ENCODE data around the gene RUNX1.

RUNX1 gene

DNA sequence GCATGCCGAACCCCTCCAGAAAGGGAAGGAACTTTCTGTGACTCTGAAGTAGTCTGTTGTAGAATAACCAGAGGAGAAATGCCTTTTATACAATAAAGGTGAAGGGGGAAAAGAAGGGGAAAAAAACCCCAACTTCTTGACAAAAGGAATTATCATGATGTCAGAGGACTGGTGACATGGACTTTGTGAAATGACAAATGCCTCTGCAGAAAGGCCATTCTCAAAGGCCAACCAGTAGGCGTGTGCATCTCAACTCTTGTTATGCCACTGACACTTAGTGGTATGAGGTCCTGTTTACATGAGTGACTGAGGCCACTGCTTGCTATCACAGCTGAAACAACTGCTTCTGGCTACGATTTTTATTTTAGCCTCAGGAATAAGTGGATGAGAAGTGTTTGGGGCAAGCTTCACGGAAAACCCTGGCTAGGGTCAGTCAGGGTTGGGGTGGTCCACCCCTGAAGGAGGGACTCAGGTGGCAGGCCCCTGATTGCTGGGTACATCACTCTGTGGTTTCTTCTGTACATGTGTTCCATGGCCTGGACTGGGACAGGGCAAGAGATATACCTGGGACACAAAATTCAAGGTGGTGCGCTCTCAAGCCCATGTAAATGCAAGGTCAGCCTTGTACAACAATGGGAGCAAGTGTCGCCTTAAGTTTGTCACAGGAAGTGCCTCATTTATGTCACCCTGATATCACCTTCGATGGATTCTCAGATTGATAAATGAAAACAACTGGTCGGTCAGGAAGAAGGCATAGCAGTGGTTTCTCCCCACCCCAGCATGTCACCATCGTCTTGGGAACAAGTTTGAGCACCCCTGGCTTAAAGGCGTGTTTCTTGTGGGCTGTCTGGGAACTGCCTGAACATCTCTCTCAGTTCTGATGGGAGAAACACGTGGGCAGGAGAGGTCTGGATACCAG, 12.4 kb downstream of the RUNX1 start:
- no peak for DNase-seq (ENCODE audit: low spot score)

DNA sequence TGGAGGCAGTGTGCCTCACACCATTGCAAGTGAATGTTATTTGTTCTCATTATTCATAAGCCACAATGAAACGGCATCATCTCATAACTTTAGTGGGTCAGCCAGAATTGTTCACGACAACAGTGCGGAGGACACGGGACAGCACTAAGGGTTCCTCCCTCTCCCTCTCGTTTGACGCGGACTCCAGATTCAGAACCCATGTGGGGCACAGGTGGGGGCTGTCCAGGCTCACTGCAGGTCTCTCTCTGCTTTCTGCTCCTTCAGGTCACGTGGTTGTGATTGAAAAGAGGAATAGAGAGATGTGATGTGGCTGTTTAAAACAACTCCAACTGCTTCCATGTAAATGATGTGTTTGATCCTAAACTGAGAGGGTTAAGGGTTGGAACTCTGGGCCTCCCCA, 13.5 kb downstream of the RUNX1 start:
- DNase-seq (ENCODE audit: low spot score) = no peak

DNA sequence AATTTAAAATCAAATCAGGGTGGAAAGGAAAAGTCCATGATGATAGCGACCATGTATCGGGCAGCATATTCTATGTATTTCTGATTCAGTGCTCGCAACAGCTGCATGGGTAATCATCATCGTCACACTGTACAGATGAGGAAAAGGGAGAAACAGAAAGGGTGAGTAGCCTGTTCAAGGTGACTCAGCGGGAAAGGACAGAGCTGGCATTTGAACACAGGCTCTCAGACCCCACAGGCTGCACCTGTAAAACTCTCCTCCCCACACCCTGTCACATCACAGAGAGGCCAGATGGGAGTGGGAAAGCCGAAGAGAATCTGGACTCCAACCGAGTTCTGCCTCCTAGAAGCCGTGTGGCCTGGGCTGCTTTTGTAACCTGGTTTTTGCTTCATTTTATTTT, 14.0 kb downstream of the RUNX1 start:
- DNase-seq (ENCODE audit: low spot score) = no peak

DNA sequence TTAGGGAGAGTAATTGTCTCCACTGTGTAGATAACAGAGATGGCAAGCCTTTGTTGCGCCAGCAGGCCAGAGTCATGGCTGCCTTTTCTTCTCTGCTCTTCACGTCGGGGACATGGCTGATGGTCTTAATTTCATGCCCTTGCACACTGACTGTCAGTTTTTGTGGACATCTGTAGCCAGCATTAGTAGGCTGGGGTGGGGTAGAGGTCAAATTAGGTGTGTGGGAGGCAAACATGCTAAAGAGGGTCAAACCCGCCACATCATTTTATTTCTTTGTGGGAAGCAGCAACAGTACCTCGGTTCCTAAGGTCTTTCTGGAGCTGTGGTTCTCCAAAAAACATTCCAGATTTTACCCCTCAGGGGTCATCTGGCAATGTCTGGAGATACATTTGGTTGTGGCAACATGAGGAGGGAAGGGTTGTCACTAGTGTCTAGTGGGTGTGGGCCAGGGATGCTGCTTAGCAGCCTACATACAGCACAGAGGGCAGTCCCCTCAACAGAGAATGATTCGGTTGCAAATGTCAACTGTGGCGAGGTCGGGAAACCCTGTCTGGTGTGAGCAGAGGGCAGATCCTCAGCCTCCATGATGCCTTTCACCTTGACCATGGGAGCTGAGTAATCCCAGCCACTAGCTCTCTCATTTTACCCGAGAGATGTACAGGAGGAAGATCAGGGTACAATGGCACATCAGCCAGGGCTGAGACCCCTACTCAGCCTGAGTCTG, 14.7 kb downstream of the RUNX1 start:
- no peak for DNase-seq (ENCODE audit: low spot score)

DNA sequence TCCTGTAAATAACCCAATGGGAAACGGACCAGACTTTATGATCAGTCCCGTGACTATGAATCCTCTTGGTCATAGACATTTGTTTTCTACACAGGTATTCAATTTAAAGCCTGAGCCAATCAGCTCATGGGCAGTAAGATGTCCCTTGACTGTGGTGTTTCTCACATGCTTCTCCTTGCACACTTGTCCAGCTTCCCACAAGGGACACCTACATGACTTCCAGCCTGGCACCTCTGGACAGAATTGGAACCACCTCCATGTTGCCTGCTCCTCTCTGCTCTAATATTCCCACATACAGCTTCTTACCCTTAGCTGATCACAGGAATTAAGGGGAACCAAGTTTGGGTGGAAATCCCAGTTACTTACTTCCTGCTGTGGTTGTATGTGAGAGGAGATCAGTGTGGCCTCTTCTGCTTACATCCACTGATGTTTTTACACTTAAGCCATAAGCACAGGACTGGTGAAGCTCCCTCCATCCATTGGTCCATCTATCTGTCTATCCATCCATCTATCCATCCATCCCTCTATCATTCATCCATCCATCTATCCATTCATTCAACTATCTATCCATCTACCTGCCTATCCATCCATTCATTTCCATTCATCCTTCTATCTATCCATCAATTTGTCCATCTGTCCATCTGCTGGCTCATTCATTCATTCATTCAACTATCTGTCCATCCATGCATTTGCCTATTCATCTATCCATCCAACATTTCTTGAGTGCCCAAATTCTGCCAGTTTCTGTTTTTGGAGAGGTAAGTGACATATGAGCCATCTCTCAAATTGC, 16.4 kb downstream of the RUNX1 start:
- DNase-seq (ENCODE audit: low spot score) = no peak

DNA sequence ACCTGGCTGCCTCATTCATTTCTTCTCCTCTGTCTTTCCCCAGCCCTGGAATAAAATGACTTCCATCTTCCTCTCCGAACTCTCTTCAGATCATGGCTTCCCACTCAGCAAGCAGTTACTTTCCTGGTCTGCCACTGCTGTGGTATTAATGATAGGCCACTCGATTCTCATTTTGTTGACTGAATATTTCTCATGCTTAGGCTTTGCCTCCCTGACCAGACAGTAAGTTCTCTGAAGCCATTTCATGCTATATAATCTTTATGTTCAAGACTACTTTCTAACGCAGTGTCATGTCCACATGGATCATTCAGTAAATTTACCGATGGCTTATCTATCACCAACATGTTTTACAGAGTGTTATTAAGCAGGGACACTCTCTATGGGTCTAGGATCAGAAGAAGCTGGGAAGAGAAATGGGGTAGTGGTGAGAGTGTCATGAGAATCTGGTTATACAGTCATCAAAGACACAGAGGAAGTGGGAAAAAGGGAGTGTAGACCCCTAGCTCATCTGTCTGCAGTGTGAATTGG, 20.6 kb downstream of the RUNX1 start:
- DNase-seq (ENCODE audit: low spot score) = no peak

DNA sequence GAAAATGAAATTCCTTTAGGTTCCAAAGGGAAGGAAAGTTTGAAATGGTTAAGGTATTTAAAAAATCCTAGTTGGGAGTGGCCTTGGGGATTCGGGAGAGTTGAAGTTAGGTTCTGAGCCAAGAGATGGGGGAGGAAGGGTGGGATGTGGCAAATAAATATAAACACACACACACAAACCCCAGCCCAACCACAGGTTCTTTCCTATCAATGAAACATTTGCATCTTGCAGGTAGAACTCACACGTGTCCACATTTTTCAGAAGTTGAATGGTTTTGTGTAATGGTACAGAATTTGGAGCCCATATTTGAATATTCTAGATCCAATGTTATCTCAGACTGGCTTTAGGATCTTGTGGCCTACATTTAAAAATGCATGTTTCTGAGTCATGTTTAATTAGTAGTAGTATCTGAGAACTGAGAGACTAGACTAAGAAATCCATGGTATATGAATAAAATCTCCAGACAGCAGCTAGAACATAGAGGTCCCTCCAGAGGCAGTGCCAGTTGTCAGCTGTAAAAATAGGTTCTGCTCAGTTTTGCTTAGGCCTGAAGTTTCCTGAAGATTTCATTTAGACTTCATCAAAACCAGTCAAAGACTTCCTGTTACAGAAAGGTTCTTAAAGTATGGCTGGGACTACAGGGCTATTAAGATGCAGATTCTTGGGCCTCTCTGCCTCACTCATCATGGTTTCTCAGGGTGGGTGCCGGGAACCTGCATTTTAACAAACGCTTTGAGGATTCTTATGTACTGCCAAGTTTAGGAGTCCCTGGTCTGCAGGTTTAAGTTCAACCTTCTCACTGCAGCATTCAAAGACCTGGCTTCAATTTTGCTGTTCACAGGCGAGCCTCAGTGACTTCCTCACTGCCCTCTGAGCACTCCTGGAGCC, 21.3 kb downstream of the RUNX1 start:
- no peak for DNase-seq (ENCODE audit: low spot score)

DNA sequence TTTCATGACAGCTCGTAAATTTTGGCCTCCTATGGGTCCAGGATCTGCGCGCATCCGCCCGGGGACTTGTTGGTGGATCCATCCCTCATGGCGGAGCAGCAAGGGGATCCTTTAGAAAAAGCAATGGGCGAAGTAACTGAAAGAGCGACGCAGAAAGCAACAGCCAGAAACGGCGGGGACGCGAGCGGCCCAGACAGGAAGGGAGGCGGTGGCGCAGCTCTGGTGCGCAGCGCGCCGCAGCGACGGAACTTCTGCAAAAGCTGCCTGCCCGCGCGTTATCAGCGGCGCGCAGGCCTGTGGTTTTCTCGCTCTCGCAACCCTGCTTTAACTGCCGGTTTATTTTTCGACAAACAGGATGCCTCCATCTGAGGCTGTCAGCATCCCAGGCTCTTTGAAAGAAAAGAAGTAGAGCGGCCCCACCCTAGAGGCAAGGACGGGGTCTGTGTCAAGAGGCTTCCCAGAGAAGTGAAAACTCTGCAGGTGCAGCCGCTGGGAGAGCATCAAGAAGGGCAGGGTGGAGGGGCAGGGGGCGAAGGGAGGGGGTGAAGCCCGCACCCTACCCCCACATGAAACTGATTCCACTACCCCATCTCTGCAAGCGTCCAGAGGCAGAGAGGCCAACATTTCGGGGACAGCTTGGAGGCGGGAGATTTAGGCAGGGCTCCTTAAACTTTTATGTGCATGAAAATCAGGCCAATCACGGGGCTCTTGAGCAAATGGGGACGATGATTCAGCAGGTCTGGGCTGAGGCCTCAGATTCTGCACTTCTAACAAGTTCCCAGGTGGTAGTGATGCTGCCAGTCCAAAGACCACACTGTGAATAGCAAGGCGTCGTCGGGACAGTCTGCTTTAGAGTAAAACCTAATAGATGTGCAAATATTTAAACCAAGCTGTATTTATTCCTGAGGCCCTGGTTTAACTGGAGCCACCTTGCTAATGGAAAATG, 22.2 kb downstream of the RUNX1 start:
- DNase-seq (ENCODE audit: low spot score) = peak; percentile 82

DNA sequence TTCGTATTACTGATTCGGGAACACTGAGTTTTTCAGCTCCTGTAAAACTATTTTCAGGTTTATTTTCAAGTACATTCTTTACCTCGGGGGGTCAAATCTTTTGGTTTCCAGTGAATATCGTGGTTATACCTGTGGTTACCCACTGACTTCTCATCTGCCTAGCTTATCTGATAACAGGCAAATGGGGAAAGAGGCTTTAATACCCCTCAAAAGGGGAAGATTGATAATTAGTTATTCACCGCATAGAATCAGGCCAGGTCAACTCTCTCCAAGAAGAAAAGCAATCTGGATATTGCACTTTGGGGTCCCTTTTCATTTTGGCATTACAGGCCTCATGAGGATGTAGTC, 23.0 kb downstream of the RUNX1 start:
- DNase-seq (ENCODE audit: low spot score) = no peak

DNA sequence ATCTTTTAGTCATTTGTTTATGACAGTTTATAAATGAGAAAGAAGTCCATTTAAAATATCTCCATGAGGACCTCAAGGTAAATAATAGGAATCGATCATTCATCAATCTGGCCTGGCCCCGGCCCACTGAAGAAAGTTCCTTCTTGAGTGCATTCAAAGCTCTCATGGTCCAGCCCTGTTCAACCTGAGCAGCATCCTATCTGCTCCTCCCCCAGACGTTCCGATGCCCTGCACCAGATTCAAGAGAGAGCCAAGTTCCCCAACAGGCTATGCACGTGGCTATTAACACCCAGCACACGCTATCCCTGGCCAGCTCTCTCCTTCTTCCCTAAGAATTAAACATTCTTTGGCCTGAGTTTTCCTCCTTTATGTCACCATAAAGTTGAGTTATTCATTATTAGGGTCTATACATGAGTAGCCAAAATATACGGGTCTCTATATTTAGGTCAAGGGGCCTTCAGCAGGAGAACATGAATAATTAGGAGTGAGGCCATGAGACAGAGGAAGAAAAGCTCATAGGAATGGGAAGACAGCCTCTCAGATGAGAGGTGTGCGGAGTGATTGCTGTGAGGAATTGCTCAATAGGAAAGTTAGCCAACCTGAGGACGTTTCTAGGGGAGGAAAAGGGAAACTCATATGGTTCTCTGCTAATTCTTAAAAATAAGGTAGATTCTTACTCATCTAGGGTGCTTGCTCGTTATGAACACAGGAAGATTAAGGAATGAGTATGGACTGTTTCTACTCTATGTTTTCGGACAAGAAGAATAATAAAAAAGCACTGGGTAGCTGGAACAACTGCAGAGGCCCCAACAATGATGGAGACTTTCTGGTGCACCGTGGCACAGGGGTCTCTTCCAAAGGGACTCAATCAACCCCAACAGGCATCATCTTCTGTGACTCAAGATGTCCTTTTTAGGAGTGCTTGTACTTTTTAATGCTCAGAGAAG, 23.6 kb downstream of the RUNX1 start:
- no peak for DNase-seq (ENCODE audit: low spot score)

DNA sequence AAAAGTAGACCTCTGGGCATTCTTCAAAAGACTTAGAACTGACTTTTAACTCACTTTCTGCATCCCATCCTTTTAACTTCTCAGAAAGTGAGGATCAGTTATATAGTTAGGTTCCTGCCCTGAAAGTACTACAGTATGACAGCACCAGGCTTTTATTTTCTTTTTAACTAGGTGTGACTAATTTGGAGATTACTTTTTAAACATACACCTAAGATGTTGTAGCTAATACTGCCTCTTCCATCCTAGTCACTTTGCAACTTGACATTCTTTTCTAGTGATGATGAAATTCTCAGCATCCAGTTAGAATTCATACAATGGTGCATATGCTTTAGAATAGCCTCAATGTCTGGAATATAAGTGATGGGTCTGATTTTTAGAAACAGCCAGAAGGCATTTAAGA, 24.6 kb downstream of the RUNX1 start:
- DNase-seq (ENCODE audit: low spot score) = no peak

DNA sequence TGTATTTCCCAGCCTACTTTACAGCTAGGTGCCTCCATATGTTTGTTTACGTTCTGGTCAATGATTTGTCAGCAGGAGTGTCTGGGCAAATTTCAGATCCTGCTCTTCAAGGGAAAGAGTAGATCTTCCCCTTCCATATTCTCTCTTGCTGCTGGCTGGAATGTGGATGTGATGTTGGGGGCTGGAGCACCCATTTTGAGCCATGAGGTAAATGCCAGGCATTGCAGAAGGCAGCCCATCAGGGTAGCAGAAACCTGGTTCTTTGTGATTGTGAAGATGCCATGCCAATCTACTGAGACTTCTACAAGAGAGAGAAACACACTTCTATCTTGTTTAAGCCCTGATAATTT, 25.1 kb downstream of the RUNX1 start:
- no peak for DNase-seq (ENCODE audit: low spot score)

DNA sequence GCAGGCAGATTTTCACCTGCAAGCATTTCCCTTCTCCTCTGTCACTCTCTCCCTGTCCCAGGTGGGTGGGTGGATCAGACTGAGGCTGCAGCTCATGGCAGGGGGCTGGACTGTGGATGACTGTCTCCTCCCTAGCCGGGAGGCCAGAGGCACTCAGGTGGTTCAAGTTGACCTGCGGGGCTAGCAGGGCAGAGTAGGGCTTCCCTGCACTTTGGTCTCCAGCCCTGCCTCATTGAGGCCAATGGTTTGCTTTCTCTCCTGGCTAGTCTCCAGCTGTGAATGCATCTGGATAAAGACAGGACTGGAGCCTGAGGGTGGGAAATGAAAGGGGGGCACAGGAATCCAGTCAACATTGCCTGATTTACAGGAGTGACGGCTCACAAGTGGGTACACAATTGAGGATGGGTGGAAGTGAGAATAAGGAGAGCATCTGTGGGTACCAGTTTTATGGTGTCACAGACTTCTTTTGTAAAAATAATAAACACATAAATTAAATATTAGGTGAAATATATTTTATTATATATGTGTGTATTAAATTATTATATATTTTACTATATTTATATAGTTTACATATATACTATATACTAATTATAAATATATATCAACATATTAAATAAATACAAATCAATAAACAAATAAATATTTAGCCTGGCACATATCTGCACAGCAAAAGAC, 25.6 kb downstream of the RUNX1 start:
- DNase-seq (ENCODE audit: low spot score) = no peak

DNA sequence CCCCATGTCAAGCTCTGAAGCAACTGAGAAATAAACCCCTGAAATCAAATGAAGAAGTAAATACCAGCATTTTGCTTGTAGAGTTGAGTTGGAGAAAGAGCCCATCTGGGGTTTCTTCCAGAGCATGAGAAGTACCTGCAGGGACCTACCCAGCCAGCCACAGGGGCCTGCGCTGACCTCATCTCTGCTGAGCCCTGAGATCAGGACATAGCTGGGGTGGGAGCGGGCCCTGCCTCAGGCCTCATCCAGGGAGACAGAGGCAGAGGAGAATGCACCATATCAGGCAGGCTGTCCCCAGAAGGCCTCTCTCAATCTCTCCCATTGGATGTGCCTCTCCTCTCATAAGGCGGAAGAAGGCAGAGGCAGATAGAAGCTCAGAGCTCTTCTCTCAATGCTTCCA, 27.6 kb downstream of the RUNX1 start:
- DNase-seq (ENCODE audit: low spot score) = no peak

DNA sequence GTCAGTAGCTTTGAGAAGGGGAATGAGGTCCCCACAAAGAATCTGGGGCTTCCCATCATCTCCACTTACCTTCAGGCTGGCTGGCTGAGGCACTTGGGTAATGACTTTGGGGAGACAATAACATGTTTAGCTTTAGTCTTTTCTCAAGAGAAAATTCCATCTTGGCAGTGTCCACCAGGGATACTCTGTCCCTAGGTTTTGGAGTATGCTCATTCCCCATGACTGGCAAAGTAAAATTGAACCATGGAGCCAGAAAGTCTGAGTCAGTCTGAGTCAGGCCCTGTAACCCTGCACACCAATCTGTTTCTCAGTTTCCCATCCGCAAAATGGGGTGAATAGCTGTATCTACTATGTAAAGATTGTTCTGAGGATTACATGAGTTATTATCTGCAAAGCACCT, 28.2 kb downstream of the RUNX1 start:
- no peak for DNase-seq (ENCODE audit: low spot score)

DNA sequence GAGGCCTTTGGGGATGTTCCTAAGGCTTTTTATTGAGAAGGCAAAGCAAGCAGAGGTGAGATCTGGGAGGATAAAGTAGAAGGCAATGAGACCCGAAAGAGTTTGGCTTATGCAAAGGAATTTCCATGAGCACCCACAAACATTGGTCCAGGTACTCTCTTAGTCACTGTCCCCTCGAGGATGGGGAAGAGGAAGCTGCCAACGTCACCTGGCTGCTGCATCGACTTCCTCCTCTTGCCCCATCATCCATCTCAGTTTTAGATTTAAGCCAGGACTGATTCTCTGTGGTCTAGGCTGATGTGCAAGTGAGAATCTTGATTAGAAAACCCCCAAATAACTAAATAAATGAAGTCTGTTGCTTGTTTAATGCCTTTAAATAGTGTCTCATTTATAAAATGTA, 28.7 kb downstream of the RUNX1 start:
- no peak for DNase-seq (ENCODE audit: low spot score)

DNA sequence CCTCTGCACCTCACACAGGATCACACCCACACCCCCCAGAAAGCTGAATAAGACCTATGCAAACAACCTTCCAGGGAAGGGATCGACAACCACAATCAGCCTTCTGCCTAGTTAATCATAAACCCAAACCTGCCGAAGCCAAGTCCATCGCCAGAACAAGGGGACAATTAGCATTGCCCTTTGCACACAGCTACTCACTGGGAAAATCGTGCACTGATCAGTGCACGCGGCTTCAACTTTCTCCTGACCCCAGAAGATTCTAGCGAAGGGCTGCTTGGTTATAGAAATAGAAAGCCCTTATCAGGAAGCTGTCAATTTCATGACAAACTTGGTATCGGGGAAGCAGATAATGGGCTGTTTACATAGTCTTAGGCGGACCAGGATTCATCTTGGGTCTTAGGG, 29.5 kb downstream of the RUNX1 start:
- DNase-seq (ENCODE audit: low spot score) = no peak

DNA sequence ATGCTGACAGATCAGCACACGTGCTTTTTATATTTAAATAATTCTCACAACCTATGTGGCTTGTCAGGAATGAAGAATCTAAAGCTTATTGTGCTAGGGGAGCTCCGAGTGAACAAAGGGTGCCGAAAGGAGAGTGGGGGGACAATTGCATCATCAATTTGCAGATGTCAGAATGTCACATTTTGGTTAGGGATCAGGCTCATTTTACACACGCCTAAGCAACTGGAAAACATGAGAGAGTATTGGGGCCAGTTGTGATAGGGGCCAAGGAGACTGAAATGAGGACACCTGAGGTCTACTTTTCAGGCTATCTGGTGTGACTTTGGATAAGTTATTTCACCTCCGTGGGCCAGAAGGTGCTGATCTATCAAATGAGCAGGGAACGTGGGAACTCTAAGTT, 31.8 kb downstream of the RUNX1 start:
- no peak for DNase-seq (ENCODE audit: low spot score)
